Measurements from ENCODE around the gene FEN1. TPM values are rescaled to one million over a fixed set of nuclear protein-coding genes. Genes with fewer than 3 reads are reported as not detected.

Gene FEN1
- total RNA-seq, 1 donor from 2014 or later = 51.8 TPM

- no peaks in the 10 kb centered on the region for H3K9me3 ChIP-seq (ENCODE audit: low read depth)
- peak; percentile 79 for DNase-seq (ENCODE audit: low spot score)
- H3K9ac ChIP-seq = no peak overlapping the region
- Mint-ChIP-seq H3K4me3 (no peak overlapping the region), H3K36me3 (peaks cover 20% of the 10 kb centered on the region), H3K27me3 (ENCODE audit: insufficient read depth, low read depth) (peaks cover 6% of the 10 kb centered on the region), H3K4me1 (peaks cover 13% of the 10 kb centered on the region), H3K27ac (no peak overlapping the region), H3K9me3 (no peaks in the 10 kb centered on the region)
- H3K36me3 ChIP-seq = no peaks in the 10 kb centered on the region
- no peak overlapping the region for H3K4me3 ChIP-seq
- peaks cover 23% of the 10 kb centered on the region for H3K79me2 ChIP-seq (ENCODE audit: low read depth)
- H3K4me1 ChIP-seq = peaks cover 6% of the 10 kb centered on the region
- H2AFZ ChIP-seq (replicated peaks) = no peak overlapping the region
- TF ChIP-seq, protein P1, sequence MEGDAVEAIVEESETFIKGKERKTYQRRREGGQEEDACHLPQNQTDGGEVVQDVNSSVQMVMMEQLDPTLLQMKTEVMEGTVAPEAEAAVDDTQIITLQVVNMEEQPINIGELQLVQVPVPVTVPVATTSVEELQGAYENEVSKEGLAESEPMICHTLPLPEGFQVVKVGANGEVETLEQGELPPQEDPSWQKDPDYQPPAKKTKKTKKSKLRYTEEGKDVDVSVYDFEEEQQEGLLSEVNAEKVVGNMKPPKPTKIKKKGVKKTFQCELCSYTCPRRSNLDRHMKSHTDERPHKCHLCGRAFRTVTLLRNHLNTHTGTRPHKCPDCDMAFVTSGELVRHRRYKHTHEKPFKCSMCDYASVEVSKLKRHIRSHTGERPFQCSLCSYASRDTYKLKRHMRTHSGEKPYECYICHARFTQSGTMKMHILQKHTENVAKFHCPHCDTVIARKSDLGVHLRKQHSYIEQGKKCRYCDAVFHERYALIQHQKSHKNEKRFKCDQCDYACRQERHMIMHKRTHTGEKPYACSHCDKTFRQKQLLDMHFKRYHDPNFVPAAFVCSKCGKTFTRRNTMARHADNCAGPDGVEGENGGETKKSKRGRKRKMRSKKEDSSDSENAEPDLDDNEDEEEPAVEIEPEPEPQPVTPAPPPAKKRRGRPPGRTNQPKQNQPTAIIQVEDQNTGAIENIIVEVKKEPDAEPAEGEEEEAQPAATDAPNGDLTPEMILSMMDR (IDR thresholded peaks at IDR 0.05) = peak; percentile 70
- no peak for TF ChIP-seq EZH2 (IDR thresholded peaks at IDR 0.05)
- H4K20me1 ChIP-seq (ENCODE audit: low read depth) = peaks cover 16% of the 10 kb centered on the region
- no peak overlapping the region for H3K27ac ChIP-seq
- no peak overlapping the region for H3K4me2 ChIP-seq
- no peaks in the 10 kb centered on the region for H3K27me3 ChIP-seq
- H3F3A ChIP-seq (ENCODE audit: low read depth) = peaks cover 11% of the 10 kb centered on the region
Measured at GRCh38 chr11:61787928-61788491, 4.7 kb upstream of the FEN1 start.

- Histone ChIP-seq H3K79me2 (ENCODE audit: low read depth) (peaks cover 60% of the 10 kb centered on the region), H2AFZ (replicated peaks) (peak overlapping the region; percentile 95), H4K20me1 (ENCODE audit: low read depth) (peaks cover 30% of the 10 kb centered on the region), H3K36me3 (no peaks in the 10 kb centered on the region), H3K4me1 (peaks cover 19% of the 10 kb centered on the region), H3K9me3 (ENCODE audit: low read depth) (no peaks in the 10 kb centered on the region), H3K4me3 (peak overlapping the region; percentile 82), H3K27ac (peak overlapping the region; percentile 98), H3K4me2 (peak overlapping the region; percentile 87), H3F3A (ENCODE audit: low read depth) (peaks cover 39% of the 10 kb centered on the region), H3K9ac (peak overlapping the region; percentile 96), H3K27me3 (no peaks in the 10 kb centered on the region)
- TF ChIP-seq, protein P1 (IDR thresholded peaks at IDR 0.05) = peak; percentile 16
- TF ChIP-seq EZH2phosphoT487 (IDR thresholded peaks at IDR 0.05) = no peak
- no peak for TF ChIP-seq EZH2 (IDR thresholded peaks at IDR 0.05)
- Mint-ChIP-seq H3K9me3 (no peaks in the 10 kb centered on the region), H3K36me3 (peaks cover 24% of the 10 kb centered on the region), H3K27me3 (ENCODE audit: insufficient read depth, low read depth) (peaks cover 2% of the 10 kb centered on the region), H3K27ac (peak overlapping the region; percentile 100), H3K4me3 (peak overlapping the region; percentile 94), H3K4me1 (peaks cover 20% of the 10 kb centered on the region)
- peak; percentile 86 for DNase-seq (ENCODE audit: low spot score)
Measured at GRCh38 chr11:61791737-61792309, 888 bp upstream of the FEN1 start.

DNA sequence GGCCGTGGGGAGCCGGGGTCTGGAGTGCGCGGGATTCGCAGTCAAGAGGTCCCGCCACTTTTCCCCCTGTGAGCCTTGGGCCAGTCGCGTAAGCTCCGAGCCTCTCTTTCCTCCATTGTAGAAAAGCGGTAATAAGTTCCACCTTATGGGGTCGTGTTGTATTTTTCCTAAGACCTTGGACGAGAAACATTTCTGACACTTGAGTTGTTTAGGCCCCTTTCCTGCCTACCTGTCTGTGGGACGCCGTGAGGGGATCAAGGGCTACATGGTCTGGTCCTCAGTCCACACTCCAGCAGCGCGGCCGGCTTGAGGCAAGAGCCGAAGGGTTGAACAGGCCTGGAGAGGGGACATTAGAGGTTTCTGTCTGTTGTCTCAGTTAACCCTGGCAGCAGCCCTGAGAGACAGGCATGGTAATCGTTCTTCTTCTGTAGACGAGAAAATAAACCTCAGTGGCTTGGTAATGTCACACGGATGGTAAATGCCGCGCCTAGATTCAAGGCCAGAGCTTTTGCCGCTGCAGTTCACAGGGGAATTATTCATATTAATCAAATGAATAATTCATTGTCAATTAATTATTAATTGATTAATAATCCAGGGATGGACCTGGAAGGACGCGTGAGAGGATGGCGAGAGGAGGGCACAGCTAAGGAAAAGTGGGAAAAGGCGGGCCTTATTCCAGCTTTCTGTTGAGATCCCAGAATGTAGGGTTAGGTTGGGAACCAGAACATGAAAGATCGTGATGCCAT is 545 bp downstream of the FEN1 start:
- peaks cover 54% of the 10 kb centered on the region for H3F3A ChIP-seq (ENCODE audit: low read depth)
- TF ChIP-seq EZH2 (IDR thresholded peaks at IDR 0.05) = no peak

More for the DNA sequence above, 545 bp downstream of the FEN1 start:
- Mint-ChIP-seq H3K4me1 (peaks cover 29% of the 10 kb centered on the region), H3K4me3 (peak overlapping the region; percentile 94), H3K36me3 (peaks cover 25% of the 10 kb centered on the region), H3K27ac (peak overlapping the region; percentile 96), H3K27me3 (ENCODE audit: insufficient read depth, low read depth) (peaks cover 5% of the 10 kb centered on the region), H3K9me3 (no peaks in the 10 kb centered on the region)
- H3K9me3 ChIP-seq (ENCODE audit: low read depth) = no peaks in the 10 kb centered on the region
- peak overlapping the region; percentile 87 for H3K4me2 ChIP-seq
- H3K4me1 ChIP-seq = peaks cover 19% of the 10 kb centered on the region
- DNase-seq (ENCODE audit: low spot score) = peak; percentile 50
- H3K79me2 ChIP-seq (ENCODE audit: low read depth) = peaks cover 75% of the 10 kb centered on the region
- H4K20me1 ChIP-seq (ENCODE audit: low read depth) = peaks cover 26% of the 10 kb centered on the region
- peak overlapping the region; percentile 98 for H3K27ac ChIP-seq
- H3K27me3 ChIP-seq = no peaks in the 10 kb centered on the region
- H3K4me3 ChIP-seq = peak overlapping the region; percentile 82
- H2AFZ ChIP-seq (replicated peaks) = peak overlapping the region; percentile 95
- H3K36me3 ChIP-seq = no peaks in the 10 kb centered on the region
- peak overlapping the region; percentile 96 for H3K9ac ChIP-seq

Measured in neural progenitor cell (in vitro differentiated cells).